ENCODE measurements around the gene EFEMP2. TPM values are rescaled to one million over a fixed set of nuclear protein-coding genes. Genes with fewer than 3 reads are reported as not detected.

Gene EFEMP2
- total RNA-seq, 1 experiment from 2014 or later, result 31.2 TPM

GRCh38 chr11:65855927-65856363 lies 16.7 kb downstream of the EFEMP2 start:
- peak; percentile 4 for DNase-seq (ENCODE audit: low spot score)
- TF ChIP-seq EZH2 (IDR thresholded peaks at IDR 0.05; ENCODE audit: borderline replicate concordance, low read depth, low read length, poor library complexity, severe bottlenecking) (no peak), CTCF (conservative IDR thresholded peaks at IDR 0.05; ENCODE audit: low read depth, low read length) (no peak)
- Histone ChIP-seq H3K4me3 (ENCODE audit: low read depth, low read length, poor library complexity, severe bottlenecking) (peak overlapping the region; percentile 95), H3K4me1 (ENCODE audit: insufficient read depth, low read length, poor library complexity, severe bottlenecking) (peaks cover 13% of the 10 kb centered on the region), H3K27ac (ENCODE audit: low read depth, low read length, poor library complexity, severe bottlenecking) (no peak overlapping the region), H3K9me3 (ENCODE audit: low read depth, low read length, poor library complexity, severe bottlenecking) (no peaks in the 10 kb centered on the region), H3K36me3 (ENCODE audit: insufficient read depth, low read length, poor library complexity, severe bottlenecking) (peaks cover 57% of the 10 kb centered on the region), H3K27me3 (replicated peaks; ENCODE audit: insufficient read depth, low read depth, low read length, poor library complexity) (no peaks in the 10 kb centered on the region)
- ChIA-PET CTCF (no interaction called here), POLR2A (ENCODE audit: low non-redundant PET) (no interaction called here)
- intact Hi-C loops (cut with micrococcal nuclease; ENCODE audit: unreplicated experiment), result loop anchor here (5.0 kb wide), 1 partner anchor 1079 kb away; the partner anchor contains the start of gene SF1
- no TSS peak for BruUV-seq (replicated peaks)

- BruUV-seq (replicated peaks), result TSS peak; percentile 70
- Histone ChIP-seq H3K36me3 (ENCODE audit: insufficient read depth, low read length, poor library complexity, severe bottlenecking) (peaks cover 57% of the 10 kb centered on the region), H3K9me3 (ENCODE audit: low read depth, low read length, poor library complexity, severe bottlenecking) (no peaks in the 10 kb centered on the region), H3K27me3 (replicated peaks; ENCODE audit: insufficient read depth, low read depth, low read length, poor library complexity) (no peaks in the 10 kb centered on the region), H3K4me1 (ENCODE audit: insufficient read depth, low read length, poor library complexity, severe bottlenecking) (peaks cover 13% of the 10 kb centered on the region), H3K27ac (ENCODE audit: low read depth, low read length, poor library complexity, severe bottlenecking) (no peak overlapping the region), H3K4me3 (ENCODE audit: low read depth, low read length, poor library complexity, severe bottlenecking) (no peak overlapping the region)
- peak; percentile 4 for DNase-seq (ENCODE audit: low spot score)
- intact Hi-C loops (cut with micrococcal nuclease; ENCODE audit: unreplicated experiment), result loop anchor here (5.0 kb wide), 1 partner anchor 1078 kb away; the partner anchor contains the start of gene SF1
- ChIA-PET CTCF (no interaction called here), POLR2A (ENCODE audit: low non-redundant PET) (no interaction called here)
- no peak for TF ChIP-seq CTCF (conservative IDR thresholded peaks at IDR 0.05; ENCODE audit: low read depth, low read length)
Measured at GRCh38 chr11:65854852-65855837, 17.5 kb downstream of the EFEMP2 start.

- Histone ChIP-seq H3K36me3 (ENCODE audit: insufficient read depth, low read length, poor library complexity, severe bottlenecking) (peaks cover 57% of the 10 kb centered on the region), H3K27ac (ENCODE audit: low read depth, low read length, poor library complexity, severe bottlenecking) (no peak overlapping the region), H3K4me1 (ENCODE audit: insufficient read depth, low read length, poor library complexity, severe bottlenecking) (peaks cover 8% of the 10 kb centered on the region), H3K4me3 (ENCODE audit: low read depth, low read length, poor library complexity, severe bottlenecking) (no peak overlapping the region), H3K9me3 (ENCODE audit: low read depth, low read length, poor library complexity, severe bottlenecking) (no peaks in the 10 kb centered on the region), H3K27me3 (replicated peaks; ENCODE audit: insufficient read depth, low read depth, low read length, poor library complexity) (no peaks in the 10 kb centered on the region)
- no peak for DNase-seq (ENCODE audit: low spot score)
- ChIA-PET CTCF (no interaction called here), POLR2A (ENCODE audit: low non-redundant PET) (no interaction called here)
- no peak for TF ChIP-seq CTCF (conservative IDR thresholded peaks at IDR 0.05; ENCODE audit: low read depth, low read length)
- no peak for TF ChIP-seq EZH2 (IDR thresholded peaks at IDR 0.05; ENCODE audit: borderline replicate concordance, low read depth, low read length, poor library complexity, severe bottlenecking)
- no TSS peak for BruUV-seq (replicated peaks)
- intact Hi-C loops (cut with micrococcal nuclease; ENCODE audit: unreplicated experiment), result no loop called here
Measured at GRCh38 chr11:65854161-65854592, 18.4 kb downstream of the EFEMP2 start.

Measured in A673 (cell line).